Stimulated activated naive B cell treated with anti-CD40 and anti-IgM and Interleukin-4, amounts not matched to agents 10 μg/mL and 1 μg/mL and 100 μg/mL, for 72 hours (primary cell): ENCODE data around the gene SNX13.
"Not testable (repeated sequence)": the region's sequence is repeated elsewhere in the genome, so short reads cannot be mapped to it uniquely, and the experiment has no call there.

ENCODE experiments used
- ATAC-seq, 2 donors: fragments of 150-1000 bp; cut with Tn5 transposase; replicated peaks; 2 replicates each; pipeline ENCODE4 v1.10.0; 2021; ENCODE audit warnings: moderate library complexity in 1 of 2
- DNase-seq: peaks from one replicate; pipeline ENCODE4 v3.0.0; 2021
- H3K27ac Mint-ChIP-seq: one replicate; pipeline ENCODE4 v1.8.0; 2022; ENCODE audit warnings: mild to moderate bottlenecking, mixed read lengths
- H3K27me3 Mint-ChIP-seq, 2 donors: one replicate each; pipeline ENCODE4 v1.8.0; 2022; ENCODE audit warnings: mixed read lengths in 2 of 2
- H3K36me3 Mint-ChIP-seq, 2 donors: one replicate each; pipeline ENCODE4 v1.8.0; 2022; ENCODE audit warnings: mixed read lengths in 2 of 2, mild to moderate bottlenecking in 1 of 2
- H3K4me1 Mint-ChIP-seq, 2 donors: one replicate each; pipeline ENCODE4 v1.8.0; 2022; ENCODE audit warnings: mixed read lengths in 2 of 2, mild to moderate bottlenecking in 1 of 2
- H3K4me3 Mint-ChIP-seq, 2 donors: one replicate each; pipeline ENCODE4 v1.8.0; 2022; ENCODE audit warnings: mild to moderate bottlenecking in 2 of 2, mixed read lengths in 2 of 2, moderate library complexity in 1 of 2
- H3K9me3 Mint-ChIP-seq, 2 donors: one replicate each; pipeline ENCODE4 v1.8.0; 2022; ENCODE audit warnings: mixed read lengths in 2 of 2, mild to moderate bottlenecking in 1 of 2

The SNX13 gene

GRCh38 chr7:17843041-17843440, 97.3 kb downstream of the SNX13 start:
- ATAC-seq (no peak), DNase-seq (no peak)
- H3K27me3 Mint-ChIP-seq, result no peaks in the 10 kb centered on the region
- H3K36me3 Mint-ChIP-seq, result peaks cover 44 to 60% of the 10 kb centered on the region in 2 donors
- peaks cover 2 to 7% of the 10 kb centered on the region in 2 donors for H3K9me3 Mint-ChIP-seq
- H3K4me1 Mint-ChIP-seq, result peaks cover 12 to 28% of the 10 kb centered on the region in 2 donors
- no peak overlapping the region for H3K27ac Mint-ChIP-seq
- no peak overlapping the region for H3K4me3 Mint-ChIP-seq

GRCh38 chr7:17832820-17833355, 107.4 kb downstream of the SNX13 start:
- no peaks in the 10 kb centered on the region for H3K27me3 Mint-ChIP-seq
- no peak overlapping the region for H3K27ac Mint-ChIP-seq
- no peaks in the 10 kb centered on the region for H3K4me1 Mint-ChIP-seq
- peaks cover 8 to 11% of the 10 kb centered on the region in 2 donors for H3K36me3 Mint-ChIP-seq
- ATAC-seq (no peak), DNase-seq (no peak)
- no peaks in the 10 kb centered on the region for H3K9me3 Mint-ChIP-seq
- no peak overlapping the region for H3K4me3 Mint-ChIP-seq

- H3K27me3 Mint-ChIP-seq, result no peaks in the 10 kb centered on the region
- no peak for DNase-seq
- H3K4me1 Mint-ChIP-seq, result no peaks in the 10 kb centered on the region
- no peak for ATAC-seq
- H3K36me3 Mint-ChIP-seq, result peaks cover 11% of the 10 kb centered on the region in 2 donors
- no peak overlapping the region for H3K4me3 Mint-ChIP-seq
- no peaks in the 10 kb centered on the region for H3K9me3 Mint-ChIP-seq
- no peak overlapping the region for H3K27ac Mint-ChIP-seq
Measured at GRCh38 chr7:17832242-17832641, 108.1 kb downstream of the SNX13 start.

GRCh38 chr7:17830206-17830605, 110.1 kb downstream of the SNX13 start:
- no peak for ATAC-seq
- Mint-ChIP-seq H3K4me3 (no peak overlapping the region), H3K36me3 (peaks cover 11 to 12% of the 10 kb centered on the region in 2 donors), H3K27me3 (no peaks in the 10 kb centered on the region), H3K9me3 (no peaks in the 10 kb centered on the region), H3K4me1 (no peaks in the 10 kb centered on the region), H3K27ac (no peak overlapping the region)
- no peak for DNase-seq

- H3K27me3 Mint-ChIP-seq, result no peaks in the 10 kb centered on the region
- H3K4me1 Mint-ChIP-seq, result no peaks in the 10 kb centered on the region
- ATAC-seq (no peak), DNase-seq (no peak)
- H3K36me3 Mint-ChIP-seq, result peaks cover 9 to 13% of the 10 kb centered on the region in 2 donors
- H3K9me3 Mint-ChIP-seq, result no peaks in the 10 kb centered on the region
- H3K27ac Mint-ChIP-seq, result no peak overlapping the region
- no peak overlapping the region for H3K4me3 Mint-ChIP-seq
Measured at GRCh38 chr7:17829001-17829400, 111.3 kb downstream of the SNX13 start.

- Mint-ChIP-seq H3K9me3 (no peaks in the 10 kb centered on the region), H3K4me1 (peaks cover 0 to 13% of the 10 kb centered on the region in 2 donors), H3K27ac (peak overlapping the region; percentile 11), H3K27me3 (no peaks in the 10 kb centered on the region), H3K36me3 (peaks cover 18 to 26% of the 10 kb centered on the region in 2 donors), H3K4me3 (no peak overlapping the region)
- ATAC-seq (peak; percentile 67 to 77), DNase-seq (no peak)
Measured at GRCh38 chr7:17822547-17823173, 117.6 kb downstream of the SNX13 start.

- peaks cover 26 to 27% of the 10 kb centered on the region in 2 donors for H3K36me3 Mint-ChIP-seq
- H3K4me1 Mint-ChIP-seq, result no peaks in the 10 kb centered on the region
- peaks cover 7% of the 10 kb centered on the region in 2 donors for H3K9me3 Mint-ChIP-seq
- no peak overlapping the region for H3K4me3 Mint-ChIP-seq
- ATAC-seq (no peak), DNase-seq (no peak)
- H3K27ac Mint-ChIP-seq, result no peak overlapping the region
- H3K27me3 Mint-ChIP-seq, result no peaks in the 10 kb centered on the region
Measured at GRCh38 chr7:17816903-17817302, 123.4 kb downstream of the SNX13 start.

GRCh38 chr7:17815318-17815717, 125.0 kb downstream of the SNX13 start:
- no peak for DNase-seq
- Mint-ChIP-seq H3K36me3 (peaks cover 41 to 43% of the 10 kb centered on the region in 2 donors), H3K4me3 (no peak overlapping the region), H3K27me3 (no peaks in the 10 kb centered on the region), H3K9me3 (peaks cover 11 to 15% of the 10 kb centered on the region in 2 donors), H3K4me1 (no peaks in the 10 kb centered on the region), H3K27ac (no peak overlapping the region)
- ATAC-seq, result no peak

GRCh38 chr7:17814058-17814457, 126.2 kb downstream of the SNX13 start:
- Mint-ChIP-seq H3K9me3 (peaks cover 11 to 15% of the 10 kb centered on the region in 2 donors), H3K4me3 (no peak overlapping the region), H3K4me1 (no peaks in the 10 kb centered on the region), H3K27ac (no peak overlapping the region), H3K27me3 (no peaks in the 10 kb centered on the region), H3K36me3 (peaks cover 53 to 55% of the 10 kb centered on the region in 2 donors)
- DNase-seq (no peak), ATAC-seq (no peak)

GRCh38 chr7:17809215-17809614, 131.1 kb downstream of the SNX13 start:
- not testable (repeated sequence) for H3K27ac Mint-ChIP-seq, ATAC-seq, DNase-seq, H3K4me3 Mint-ChIP-seq, H3K27me3 Mint-ChIP-seq, H3K4me1 Mint-ChIP-seq
- Mint-ChIP-seq H3K9me3 (peaks cover 11 to 15% of the 10 kb centered on the region in 2 donors), H3K36me3 (peaks cover 62 to 72% of the 10 kb centered on the region in 2 donors)

GRCh38 chr7:17807242-17807641, 133.1 kb downstream of the SNX13 start:
- Mint-ChIP-seq H3K4me3 (no peak overlapping the region), H3K27me3 (no peaks in the 10 kb centered on the region), H3K36me3 (peaks cover 58 to 72% of the 10 kb centered on the region in 2 donors), H3K27ac (no peak overlapping the region), H3K9me3 (peaks cover 7 to 11% of the 10 kb centered on the region in 2 donors), H3K4me1 (peaks cover 0 to 3% of the 10 kb centered on the region in 2 donors)
- DNase-seq (no peak), ATAC-seq (no peak)

- Mint-ChIP-seq H3K36me3 (peaks cover 52 to 66% of the 10 kb centered on the region in 2 donors), H3K4me3 (no peak overlapping the region), H3K27me3 (no peaks in the 10 kb centered on the region), H3K27ac (no peak overlapping the region), H3K9me3 (peaks cover 2 to 4% of the 10 kb centered on the region in 2 donors), H3K4me1 (peaks cover 0 to 3% of the 10 kb centered on the region in 2 donors)
- ATAC-seq, result no peak
- no peak for DNase-seq
Measured at GRCh38 chr7:17806631-17807030, 133.7 kb downstream of the SNX13 start.

GRCh38 chr7:17802056-17802455, 138.2 kb downstream of the SNX13 start:
- no peak overlapping the region for H3K4me3 Mint-ChIP-seq
- H3K4me1 Mint-ChIP-seq, result no peaks in the 10 kb centered on the region
- H3K36me3 Mint-ChIP-seq, result peaks cover 28 to 50% of the 10 kb centered on the region in 2 donors
- DNase-seq (no peak), ATAC-seq (no peak)
- no peak overlapping the region for H3K27ac Mint-ChIP-seq
- H3K27me3 Mint-ChIP-seq, result no peaks in the 10 kb centered on the region
- H3K9me3 Mint-ChIP-seq, result no peaks in the 10 kb centered on the region

GRCh38 chr7:17792075-17792936, 148.0 kb downstream of the SNX13 start:
- no peak overlapping the region for H3K27ac Mint-ChIP-seq
- DNase-seq (no peak), ATAC-seq (no peak)
- H3K36me3 Mint-ChIP-seq, result peaks cover 14 to 26% of the 10 kb centered on the region in 2 donors
- no peak overlapping the region for H3K4me3 Mint-ChIP-seq
- H3K27me3 Mint-ChIP-seq, result no peaks in the 10 kb centered on the region
- no peaks in the 10 kb centered on the region for H3K9me3 Mint-ChIP-seq
- H3K4me1 Mint-ChIP-seq, result no peaks in the 10 kb centered on the region
